Lower lobe of right lung (tissue), 2 donors: ENCODE results near the gene NADSYN1. TPM values are rescaled to one million over a fixed set of nuclear protein-coding genes. Genes with fewer than 3 reads are reported as not detected.

Experiments
- ATAC-seq, 2 donors: fragments of 200-7000 bp; cut with Tn5 transposase; one replicate each; pipeline ENCODE4 v1.9.1; 2020 to 2022; ENCODE audit warnings: mild to moderate bottlenecking in 2 of 2, moderate library complexity in 2 of 2
- DNase-seq: peaks from one replicate; pipeline ENCODE4 v3.0.0-alpha.2; 2020
- H3K27ac ChIP-seq: fragments of 200-600 bp; one replicate; pipeline ENCODE4 v1.8.0; 2022
- H3K27me3 ChIP-seq: fragments of 200-600 bp; one replicate; pipeline ENCODE4 v1.8.0; 2022; ENCODE audit warnings: low read depth
- H3K36me3 ChIP-seq: fragments of 200-600 bp; one replicate; pipeline ENCODE4 v1.8.0; 2022; ENCODE audit warnings: mild to moderate bottlenecking
- H3K4me1 ChIP-seq: fragments of 200-600 bp; one replicate; pipeline ENCODE4 v1.8.0; 2022
- H3K4me3 ChIP-seq: fragments of 200-600 bp; one replicate; pipeline ENCODE4 v1.8.0; 2022; ENCODE audit warnings: mild to moderate bottlenecking
- H3K9me3 ChIP-seq: fragments of 200-600 bp; one replicate; pipeline ENCODE4 v1.8.0; 2022
- CTCF ChIP-seq: fragments of 200-600 bp; IDR thresholded peaks from one replicate; pipeline ENCODE4 v1.8.0; 2022; ENCODE audit warnings: antibody characterized with exemption, mild to moderate bottlenecking
- intact Hi-C: fragments of 100-400 bp; cut with DNase I; formaldehyde crosslinking; loops from one replicate; pipeline ENCODE4 v1.11.0; 2022
- total RNA-seq: library from RNA; stranded (reverse); fragmentation: NEBNext Ultra II Directional; extraction: Animal tissue kit (Norgen Biotek cat#: 25700); gene quantifications from one replicate; pipeline ENCODE4 v1.2.1, GENCODE V29; 2021
- donor health status: DM: no; HTN: yes; CAD: no; lungs with severe emphysema.

Gene NADSYN1
- total RNA-seq, 1 donor from 2014 or later: 95.0 TPM

DNA sequence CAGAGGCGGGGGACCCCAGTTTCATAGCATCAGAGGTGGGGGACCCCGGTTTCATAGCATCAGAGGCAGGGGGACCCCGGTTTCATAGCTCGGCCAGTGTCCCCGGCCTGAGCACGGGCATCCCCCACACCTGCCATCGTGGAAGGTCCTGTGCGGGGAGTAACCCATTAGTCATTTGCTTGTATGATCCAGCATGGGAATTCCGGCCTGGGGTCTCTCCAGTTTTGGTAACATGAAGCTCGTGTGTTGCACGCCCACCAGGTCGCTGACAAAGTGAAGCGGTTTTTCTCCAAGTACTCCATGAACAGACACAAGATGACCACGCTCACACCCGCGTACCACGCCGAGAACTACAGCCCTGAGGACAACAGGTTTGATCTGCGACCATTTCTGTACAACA lies 45.1 kb downstream of the NADSYN1 start:
- Histone ChIP-seq H3K4me1 (no peaks in the 10 kb centered on the region), H3K36me3 (peaks cover 90% of the 10 kb centered on the region), H3K27ac (no peak overlapping the region), H3K9me3 (no peaks in the 10 kb centered on the region), H3K27me3 (no peaks in the 10 kb centered on the region), H3K4me3 (no peak overlapping the region)
- DNase-seq (no peak), ATAC-seq (no peak)
- TF ChIP-seq CTCF: no peak
- intact Hi-C loops: no loop called here

DNA sequence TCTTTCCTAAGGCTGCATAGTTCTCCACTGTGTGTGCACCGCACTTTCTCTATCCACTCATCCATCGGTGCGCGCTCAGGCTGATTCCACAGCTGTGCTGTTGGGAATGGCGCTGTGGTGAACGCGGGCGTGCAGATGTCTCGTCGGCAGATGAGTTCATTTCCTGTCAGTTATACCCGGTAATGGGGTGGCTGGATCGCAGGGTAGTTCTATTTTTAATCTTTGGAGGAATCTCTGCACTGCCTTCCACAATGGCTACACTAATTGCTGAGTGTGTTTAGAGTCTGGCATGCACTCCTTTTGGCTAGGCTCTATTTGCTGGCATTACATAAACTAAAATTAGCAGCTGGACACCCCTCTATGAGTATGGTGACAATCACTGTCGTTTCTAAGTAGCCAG lies 46.1 kb downstream of the NADSYN1 start:
- H3K4me1 ChIP-seq: no peaks in the 10 kb centered on the region
- H3K4me3 ChIP-seq: no peak overlapping the region
- no peak overlapping the region for H3K27ac ChIP-seq
- no peak for ATAC-seq
- DNase-seq: no peak
- H3K9me3 ChIP-seq: no peaks in the 10 kb centered on the region
- intact Hi-C loops: no loop called here
- TF ChIP-seq CTCF: no peak
- no peaks in the 10 kb centered on the region for H3K27me3 ChIP-seq
- H3K36me3 ChIP-seq: peaks cover 82% of the 10 kb centered on the region

GRCh38 chr11:71499546-71499945 lies 46.5 kb downstream of the NADSYN1 start:
- Histone ChIP-seq H3K9me3 (no peaks in the 10 kb centered on the region), H3K27me3 (no peaks in the 10 kb centered on the region), H3K27ac (no peak overlapping the region), H3K36me3 (peaks cover 80% of the 10 kb centered on the region), H3K4me3 (no peak overlapping the region), H3K4me1 (no peaks in the 10 kb centered on the region)
- no peak for TF ChIP-seq CTCF
- DNase-seq: no peak
- no peak for ATAC-seq
- intact Hi-C loops: no loop called here

DNA sequence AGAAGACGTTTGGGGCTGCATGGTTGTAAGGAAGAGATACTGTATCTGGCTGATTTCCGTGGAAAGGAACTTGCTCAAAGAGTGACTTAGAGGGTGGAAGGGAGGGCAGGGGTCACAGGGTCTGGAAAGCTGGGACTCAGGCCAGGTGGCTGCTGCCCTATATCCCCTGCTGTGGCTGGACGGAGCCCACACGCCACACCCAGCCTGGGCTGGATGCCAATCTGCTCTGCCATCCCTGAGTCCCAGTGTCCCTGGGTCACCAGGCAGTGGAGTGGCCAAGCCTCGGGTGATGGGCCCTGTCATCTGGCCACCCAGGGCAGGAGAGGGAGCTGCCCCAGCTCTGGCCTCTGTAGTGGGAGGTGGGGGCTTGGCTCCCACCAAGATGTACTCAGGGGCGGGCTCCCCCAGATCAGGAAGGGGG lies 47.6 kb downstream of the NADSYN1 start:
- no peaks in the 10 kb centered on the region for H3K4me1 ChIP-seq
- no peak overlapping the region for H3K4me3 ChIP-seq
- ATAC-seq (no peak), DNase-seq (no peak)
- no peaks in the 10 kb centered on the region for H3K9me3 ChIP-seq
- no peak for TF ChIP-seq CTCF
- H3K27ac ChIP-seq: no peak overlapping the region
- intact Hi-C loops: no loop called here
- H3K36me3 ChIP-seq: peaks cover 69% of the 10 kb centered on the region
- no peaks in the 10 kb centered on the region for H3K27me3 ChIP-seq

DNA sequence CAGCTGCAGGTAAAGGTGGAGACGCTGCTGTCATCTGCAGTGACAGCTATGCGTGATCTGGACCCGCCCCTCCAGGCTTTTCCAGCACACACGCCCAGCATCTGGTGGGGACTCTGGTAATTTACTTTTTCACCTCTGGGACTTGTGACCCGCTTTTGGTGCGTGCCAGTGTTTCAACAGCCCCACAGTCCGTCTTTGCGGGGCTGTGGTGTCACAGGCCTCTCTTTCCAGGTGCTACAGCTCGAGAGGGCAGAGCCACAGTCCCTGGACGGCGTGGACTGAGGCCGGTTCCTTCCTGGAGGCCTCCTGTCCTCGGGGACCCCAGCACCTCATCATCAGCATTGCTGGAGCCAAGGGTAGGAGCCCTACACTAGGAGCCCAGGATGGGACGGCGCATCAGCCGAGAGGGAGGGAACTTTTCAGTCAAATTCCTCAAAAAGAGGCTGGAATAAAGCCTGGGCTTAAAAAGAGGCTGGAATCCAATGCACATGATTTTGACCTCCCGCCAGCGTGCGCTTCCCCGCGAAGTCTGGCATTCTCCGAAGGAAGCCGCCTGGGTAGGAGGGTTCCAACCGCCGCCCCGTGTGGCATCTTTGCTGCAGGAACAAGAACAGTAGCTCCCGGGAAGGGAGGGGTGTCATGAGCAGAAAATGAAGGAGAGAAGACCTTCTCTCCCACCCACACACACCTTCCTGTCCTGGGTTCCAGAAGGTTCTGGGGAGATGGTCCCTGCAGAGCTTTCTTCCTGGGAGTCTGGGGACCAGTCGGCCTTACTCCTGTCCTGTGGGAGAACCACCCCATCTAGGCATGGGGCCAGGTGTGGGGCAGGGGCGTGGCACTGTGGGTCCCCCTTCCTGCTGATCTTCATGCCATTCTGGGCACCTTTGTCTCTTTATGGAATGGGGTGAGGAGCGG lies 48.3 kb downstream of the NADSYN1 start:
- Histone ChIP-seq H3K27me3 (no peaks in the 10 kb centered on the region), H3K27ac (no peak overlapping the region), H3K36me3 (peaks cover 65% of the 10 kb centered on the region), H3K4me1 (no peaks in the 10 kb centered on the region), H3K4me3 (no peak overlapping the region), H3K9me3 (no peaks in the 10 kb centered on the region)
- no peak for TF ChIP-seq CTCF
- no peak for ATAC-seq
- intact Hi-C loops: no loop called here
- DNase-seq: no peak
